ENCODE measurements around the gene NAXE.

The NAXE gene

DNA sequence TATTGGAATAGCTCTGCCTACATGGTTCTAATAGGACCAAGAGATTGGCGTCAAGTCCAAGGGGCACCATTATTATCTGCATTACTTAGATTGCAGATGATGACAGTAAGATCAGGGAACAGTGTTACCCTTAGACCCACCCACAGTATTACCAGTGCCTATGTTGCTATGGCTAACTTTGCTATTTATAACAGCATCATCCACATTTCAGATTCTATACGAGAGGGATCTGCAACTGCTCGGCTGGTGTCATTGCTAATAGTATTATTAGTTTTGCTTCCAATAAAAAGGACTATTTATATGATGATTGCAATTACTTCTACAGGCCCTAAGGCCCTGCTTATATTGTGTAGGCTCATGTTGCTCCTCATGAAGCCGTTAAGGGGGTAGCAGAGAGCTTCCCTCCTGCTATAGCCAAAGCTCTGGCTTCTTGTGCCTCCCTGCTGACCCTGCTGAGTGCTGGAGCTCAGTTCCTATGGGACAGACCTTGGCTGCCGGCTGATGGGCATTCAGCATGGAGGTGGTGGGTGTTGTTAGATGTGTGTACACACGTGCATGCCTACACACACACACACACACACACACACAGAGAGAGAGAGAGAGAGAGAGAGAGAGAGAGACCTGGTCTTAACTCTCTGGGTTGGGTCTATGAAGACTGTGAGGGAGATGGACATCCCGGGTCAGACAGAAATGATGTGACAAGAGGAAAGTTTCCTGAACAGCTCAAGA lies 51.6 kb downstream of the NAXE start:
- in situ Hi-C loops (cut with MboI; ENCODE audit: low sequenced_read_pairs), result no loop called here

DNA sequence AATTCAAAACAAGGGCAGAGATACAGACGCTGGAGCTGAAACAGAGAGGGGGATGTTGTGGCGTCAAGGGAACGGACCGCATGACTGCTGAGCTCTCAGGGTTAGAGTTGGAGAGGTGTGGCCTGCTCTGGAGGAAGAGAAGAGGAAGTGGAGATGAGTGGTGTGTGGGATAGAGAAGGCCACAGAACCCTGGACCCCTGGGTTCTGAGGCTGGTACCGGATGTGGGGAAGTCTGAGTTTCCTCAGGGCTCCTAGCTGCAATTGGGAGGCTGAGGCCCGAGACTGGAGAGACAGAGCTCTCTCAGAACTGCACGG lies 52.2 kb downstream of the NAXE start:
- in situ Hi-C loops (cut with MboI; ENCODE audit: low sequenced_read_pairs), result no loop called here
